Activated CD4-positive, alpha-beta T cell treated with anti-CD3 and anti-CD28 coated beads, Interleukin-2, Interleukin-6, amounts not matched to agents 100 ng/mL and 50 ng/mL, durations not matched to agents 16 hours and 8 hours (primary cell): ENCODE data around the gene NKX6-1.

Source experiments
- DNase-seq: peaks from one replicate; pipeline ENCODE4 v3.0.0-alpha.2; 2020

NKX6-1 gene

GRCh38 chr4:84497504-84498202, 1.4 kb downstream of the NKX6-1 start:
- DNase-seq: no peak

DNA sequence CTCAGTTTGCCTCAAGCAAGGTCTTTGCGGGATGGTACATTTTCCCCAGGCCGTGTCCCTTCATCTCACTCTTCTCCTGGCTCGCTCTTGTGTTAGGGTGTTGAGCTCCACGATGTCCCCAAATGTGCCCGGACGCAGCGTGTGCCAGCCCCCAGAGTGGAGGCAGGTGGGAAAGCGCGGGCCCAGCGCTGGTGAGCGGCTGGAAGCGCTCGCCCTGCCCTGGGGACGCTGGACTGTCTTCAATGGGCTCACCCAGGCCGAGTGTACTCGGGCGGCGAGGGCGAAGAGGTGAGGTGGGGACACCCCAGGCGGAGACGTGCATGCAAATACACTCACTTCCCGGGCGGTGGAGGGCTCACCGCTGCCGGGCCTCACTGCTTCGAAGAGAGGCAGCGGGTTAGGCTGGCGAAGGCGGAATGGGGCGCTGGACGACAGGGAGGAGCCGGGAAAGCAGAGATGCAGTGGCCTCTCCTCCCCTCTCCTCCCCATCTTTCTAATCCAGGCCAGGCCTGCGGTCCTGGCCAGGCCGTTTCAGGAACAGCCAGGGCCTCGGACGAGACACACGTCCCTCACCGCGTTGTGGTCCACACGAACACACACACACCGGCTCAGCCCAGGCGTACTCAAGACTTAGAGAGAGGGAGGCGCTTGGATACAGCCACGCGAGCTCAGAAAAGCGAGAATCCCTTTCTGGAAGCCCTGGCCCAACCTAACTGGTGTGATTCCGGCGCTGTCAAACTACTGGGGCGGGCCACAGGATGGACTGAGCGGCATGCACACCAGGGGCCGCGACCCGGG, 2.2 kb downstream of the NKX6-1 start:
- no peak for DNase-seq

GRCh38 chr4:84496331-84496705, 2.8 kb downstream of the NKX6-1 start:
- no peak for DNase-seq

GRCh38 chr4:84495794-84496261, 3.3 kb downstream of the NKX6-1 start:
- no peak for DNase-seq

DNA sequence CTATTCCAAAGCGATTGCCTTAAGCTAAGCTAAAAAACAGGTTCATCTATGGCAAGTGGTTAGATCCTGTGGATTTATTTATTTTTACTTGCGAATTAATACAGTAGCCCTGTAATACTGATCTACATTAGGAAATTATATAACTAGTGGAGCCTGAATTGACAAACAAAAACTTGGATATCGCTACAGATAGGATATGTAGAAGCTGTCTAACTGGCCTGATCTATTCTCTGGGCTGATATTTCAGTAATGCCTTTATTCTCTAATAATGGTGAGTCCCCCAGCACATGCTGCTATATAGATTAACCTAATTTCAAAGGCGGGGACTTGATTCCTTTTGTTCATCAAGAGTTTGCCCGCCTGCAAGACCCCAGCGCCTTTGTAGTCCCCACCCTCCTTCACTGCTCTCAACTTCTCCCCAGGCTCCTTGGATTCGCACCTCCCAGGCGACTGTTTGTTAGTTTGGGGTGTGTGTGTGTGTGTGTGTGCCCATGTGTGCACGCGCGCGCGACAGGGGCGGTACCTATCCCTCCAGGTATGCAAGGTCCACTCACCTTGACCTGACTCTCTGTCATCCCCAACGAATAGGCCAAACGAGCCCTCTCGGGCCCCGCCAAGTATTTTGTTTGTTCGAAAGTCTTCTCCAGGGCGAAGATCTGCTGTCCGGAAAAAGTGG, 3.8 kb downstream of the NKX6-1 start:
- no peak for DNase-seq

- DNase-seq: no peak
Measured at GRCh38 chr4:84494531-84494930, 4.6 kb downstream of the NKX6-1 start.

DNA sequence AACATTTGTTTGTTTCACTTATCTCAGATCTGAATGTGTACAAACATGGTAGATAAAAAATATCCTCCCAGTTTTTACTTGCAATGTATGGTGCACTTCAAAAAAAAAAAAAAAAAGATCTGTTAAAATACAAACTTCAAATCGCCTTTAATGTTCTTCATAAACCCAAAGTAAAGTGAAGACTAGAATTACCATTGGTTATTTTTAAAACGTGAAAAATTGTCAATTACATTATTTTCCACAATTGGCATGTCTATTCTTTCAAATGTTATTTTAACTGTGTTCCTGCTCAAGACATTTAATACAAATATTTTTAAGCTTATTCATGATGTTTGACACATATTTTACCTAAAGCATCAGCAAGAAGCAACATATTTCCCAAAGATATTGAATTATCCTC, 5.0 kb downstream of the NKX6-1 start:
- no peak for DNase-seq

DNA sequence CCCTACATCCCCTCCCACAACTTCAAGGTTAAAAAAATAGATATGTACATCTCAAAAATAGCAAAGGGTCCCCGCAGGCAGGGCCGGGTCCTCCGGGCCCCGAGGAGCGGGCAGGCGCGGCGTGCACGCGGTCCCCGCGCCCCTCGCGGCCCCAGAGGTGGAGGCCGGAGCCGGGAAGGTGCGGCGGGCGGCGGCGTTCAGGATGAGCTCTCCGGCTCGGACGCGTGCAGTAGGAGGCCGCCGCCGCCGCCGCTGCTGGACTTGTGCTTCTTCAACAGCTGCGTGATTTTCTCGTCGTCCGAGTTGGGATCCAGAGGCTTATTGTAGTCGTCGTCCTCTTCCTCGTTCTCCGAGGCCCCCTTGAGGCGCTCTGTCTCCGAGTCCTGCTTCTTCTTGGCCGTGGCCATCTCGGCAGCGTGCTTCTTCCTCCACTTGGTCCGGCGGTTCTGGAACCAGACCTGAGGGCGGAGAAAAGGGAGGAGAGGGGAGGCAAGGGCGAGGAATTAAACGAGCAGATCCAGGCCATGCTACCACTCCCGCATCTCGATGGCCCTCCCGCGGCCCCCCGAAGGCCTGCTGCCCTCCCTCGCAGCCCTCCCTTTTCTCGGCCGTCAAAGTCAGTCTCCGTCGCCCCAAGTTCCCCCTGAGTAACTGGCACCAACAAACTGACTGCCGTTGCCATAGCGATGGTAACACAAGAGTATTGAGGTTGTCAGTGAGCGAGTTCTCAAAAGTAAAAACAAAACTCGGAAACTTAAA, 5.8 kb downstream of the NKX6-1 start:
- no peak for DNase-seq

DNA sequence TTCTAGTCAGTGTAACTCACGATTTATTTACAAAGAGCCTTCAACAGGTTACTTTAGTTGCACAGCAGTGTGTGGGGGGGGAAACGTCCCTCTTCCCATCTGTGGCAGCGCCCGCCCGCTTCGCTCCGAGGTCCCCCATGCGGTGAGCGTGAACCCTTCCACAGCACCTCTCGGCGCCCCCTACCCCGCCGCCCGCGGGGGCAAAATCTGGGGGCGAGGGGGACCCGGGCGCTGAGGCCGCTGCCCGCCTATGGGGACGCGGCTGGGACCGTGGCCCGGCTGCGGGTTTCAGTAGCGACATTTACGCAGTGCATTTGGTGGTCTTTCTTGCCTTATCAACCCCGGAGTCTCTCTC, 6.4 kb downstream of the NKX6-1 start:
- DNase-seq: no peak

GRCh38 chr4:84492290-84492689, 6.8 kb downstream of the NKX6-1 start:
- DNase-seq: no peak

GRCh38 chr4:84491481-84491880, 7.6 kb downstream of the NKX6-1 start:
- DNase-seq: no peak

GRCh38 chr4:84490663-84491062, 8.4 kb downstream of the NKX6-1 start:
- DNase-seq: no peak

- DNase-seq: no peak
Measured at GRCh38 chr4:84484236-84484635, 14.9 kb downstream of the NKX6-1 start.

DNA sequence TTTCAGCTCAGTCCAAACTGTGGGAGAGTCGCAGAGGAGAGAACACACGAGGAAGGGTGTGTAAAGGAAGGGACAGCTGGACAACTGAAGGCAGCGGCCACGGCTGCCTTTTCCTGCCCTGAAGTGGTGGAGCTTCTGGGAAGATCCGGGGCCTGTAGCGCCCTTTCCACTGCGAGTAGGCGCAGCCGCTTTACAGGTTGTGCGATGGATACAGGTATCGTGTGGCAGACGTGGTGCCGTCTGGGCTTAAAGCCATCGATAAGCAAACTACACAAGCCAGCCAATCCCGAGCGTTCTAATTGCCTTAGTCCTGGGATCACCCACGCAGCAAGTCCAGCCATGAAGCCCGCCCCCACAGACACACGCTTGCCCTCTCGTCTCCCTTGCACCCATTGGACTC, 15.4 kb downstream of the NKX6-1 start:
- DNase-seq: no peak

GRCh38 chr4:84482564-84483563, 16.2 kb downstream of the NKX6-1 start:
- peak; percentile 33 for DNase-seq

DNA sequence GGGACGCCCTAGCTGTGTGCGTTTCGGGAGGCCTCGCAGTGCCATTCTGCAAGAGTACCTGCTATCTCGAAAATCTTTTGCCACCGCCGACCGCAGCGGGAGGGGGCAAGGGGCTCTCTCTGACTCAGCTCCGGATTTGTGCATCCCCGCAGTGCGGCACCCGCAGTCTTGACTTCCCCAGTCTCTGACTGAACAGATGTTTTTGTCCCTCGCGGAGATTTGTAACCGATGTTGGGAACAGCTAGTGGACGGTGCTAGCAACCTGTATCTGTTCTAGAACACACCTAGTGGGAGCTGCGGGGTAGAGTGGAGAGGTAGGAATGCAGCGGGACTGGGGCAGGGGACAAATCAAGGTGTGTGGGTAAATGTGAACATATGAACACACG, 17.2 kb downstream of the NKX6-1 start:
- peak; percentile 14 for DNase-seq

GRCh38 chr4:84481077-84481859, 17.8 kb downstream of the NKX6-1 start:
- peak; percentile 15 for DNase-seq

DNA sequence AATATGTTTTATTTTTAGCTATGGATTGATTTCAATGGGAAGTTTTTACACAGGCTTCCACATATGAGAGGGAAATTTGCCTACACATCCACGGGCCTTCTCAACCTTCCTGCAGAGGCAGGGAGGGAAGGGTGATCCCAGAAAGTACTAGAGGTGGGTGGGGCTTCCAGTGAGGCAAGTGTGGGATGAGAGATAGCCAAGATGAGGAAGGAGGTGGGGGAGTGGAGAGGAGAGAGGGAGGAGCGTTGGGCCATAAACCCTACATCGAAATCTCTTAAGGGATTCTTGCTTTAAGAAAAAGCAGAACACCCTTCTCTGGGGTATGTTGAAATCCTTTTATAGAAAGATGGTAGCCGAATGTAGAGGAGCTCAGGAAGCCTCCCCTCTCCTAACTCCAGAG, 19.0 kb downstream of the NKX6-1 start:
- no peak for DNase-seq

- no peak for DNase-seq
Measured at GRCh38 chr4:84479663-84480062, 19.4 kb downstream of the NKX6-1 start.

DNA sequence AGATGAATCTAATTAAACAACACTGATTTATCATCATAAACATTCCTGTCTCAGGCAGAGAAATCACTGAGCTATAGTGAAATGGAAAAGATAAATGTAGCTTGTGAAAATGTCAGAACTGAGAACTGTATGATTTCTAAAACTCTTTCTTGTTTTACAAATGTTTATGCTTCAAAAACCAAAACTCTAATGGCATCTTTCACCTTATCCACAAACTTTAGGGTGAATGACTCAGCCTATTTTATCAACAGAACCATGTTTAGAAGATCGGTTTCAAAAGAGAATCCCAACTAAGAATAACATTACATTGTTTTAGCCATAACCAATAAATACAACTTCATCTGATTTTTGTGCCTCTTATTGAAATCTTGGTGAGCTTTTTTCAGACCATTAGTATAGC, 21.4 kb downstream of the NKX6-1 start:
- DNase-seq: no peak

DNA sequence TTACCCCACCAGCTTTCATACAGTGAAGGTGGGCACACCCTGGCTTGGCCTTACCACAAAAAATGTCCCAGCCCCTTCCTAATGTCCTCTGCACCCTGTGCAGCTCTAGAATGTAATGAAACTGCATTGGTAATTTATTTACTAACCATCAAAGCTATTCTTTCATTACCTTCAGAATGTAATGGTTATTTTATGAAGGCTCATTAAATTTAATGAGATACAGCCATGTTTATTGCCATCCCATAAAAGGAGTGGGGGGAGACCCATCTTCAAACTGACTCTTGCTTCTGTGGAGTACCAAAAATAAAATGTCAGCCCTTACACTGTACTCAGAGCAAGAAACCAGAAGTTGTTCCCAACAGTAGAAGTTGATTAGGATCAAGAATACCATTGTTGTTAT, 25.0 kb downstream of the NKX6-1 start:
- DNase-seq: no peak
